B cell (primary cell): ENCODE results near the gene CDKN1C.

Source experiments
- EZH2 ChIP-seq: IDR thresholded peaks from 2 replicates; pipeline ENCODE4 v1.6.1; 2012; ENCODE audit warnings: borderline replicate concordance, low read depth, mild to moderate bottlenecking, moderate library complexity, low read length; ENCODE audit not compliant: insufficient read depth, poor library complexity, severe bottlenecking
- TF ChIP-seq, protein P1 (sequence below): fragments of 200-600 bp; IDR thresholded peaks from one replicate; pipeline ENCODE4 v1.8.0; 2022; ENCODE audit warnings: antibody characterized with exemption, mild to moderate bottlenecking

- TF ChIP-seq, protein P1, sequence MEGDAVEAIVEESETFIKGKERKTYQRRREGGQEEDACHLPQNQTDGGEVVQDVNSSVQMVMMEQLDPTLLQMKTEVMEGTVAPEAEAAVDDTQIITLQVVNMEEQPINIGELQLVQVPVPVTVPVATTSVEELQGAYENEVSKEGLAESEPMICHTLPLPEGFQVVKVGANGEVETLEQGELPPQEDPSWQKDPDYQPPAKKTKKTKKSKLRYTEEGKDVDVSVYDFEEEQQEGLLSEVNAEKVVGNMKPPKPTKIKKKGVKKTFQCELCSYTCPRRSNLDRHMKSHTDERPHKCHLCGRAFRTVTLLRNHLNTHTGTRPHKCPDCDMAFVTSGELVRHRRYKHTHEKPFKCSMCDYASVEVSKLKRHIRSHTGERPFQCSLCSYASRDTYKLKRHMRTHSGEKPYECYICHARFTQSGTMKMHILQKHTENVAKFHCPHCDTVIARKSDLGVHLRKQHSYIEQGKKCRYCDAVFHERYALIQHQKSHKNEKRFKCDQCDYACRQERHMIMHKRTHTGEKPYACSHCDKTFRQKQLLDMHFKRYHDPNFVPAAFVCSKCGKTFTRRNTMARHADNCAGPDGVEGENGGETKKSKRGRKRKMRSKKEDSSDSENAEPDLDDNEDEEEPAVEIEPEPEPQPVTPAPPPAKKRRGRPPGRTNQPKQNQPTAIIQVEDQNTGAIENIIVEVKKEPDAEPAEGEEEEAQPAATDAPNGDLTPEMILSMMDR, result no peak
- no peak for TF ChIP-seq EZH2
Measured at GRCh38 chr11:2857918-2858317, 27.7 kb downstream of the CDKN1C start.
